ENCODE measurements around the gene SLC12A7.

The SLC12A7 gene

GRCh38 chr5:1077491-1078020 is 34.3 kb downstream of the SLC12A7 start:
- no peak for DNase-seq (ENCODE audit: low read depth in 2 of 2)

GRCh38 chr5:1077026-1077425 is 34.8 kb downstream of the SLC12A7 start:
- no peak for DNase-seq (ENCODE audit: low read depth in 2 of 2)

DNA sequence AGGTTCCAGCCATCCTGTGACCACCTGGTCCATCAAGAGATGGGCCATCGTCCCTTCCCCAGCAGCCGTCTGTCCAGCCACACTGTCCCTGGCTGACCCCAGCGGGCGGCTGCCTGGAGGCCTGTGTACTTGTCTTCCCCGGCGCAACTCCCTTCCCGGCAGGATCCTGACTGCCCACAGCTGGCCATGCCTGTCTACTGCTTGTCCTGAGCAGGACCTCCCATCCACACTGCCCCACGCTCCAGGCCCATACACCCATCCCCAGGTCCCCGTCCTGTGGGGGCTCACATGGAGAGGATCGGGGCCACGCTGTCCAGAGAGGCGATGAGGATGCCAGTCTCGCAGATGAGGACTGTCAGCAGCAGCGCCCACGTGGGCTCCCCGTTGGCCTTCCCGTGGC is 35.5 kb downstream of the SLC12A7 start:
- DNase-seq (ENCODE audit: low read depth in 2 of 2) = no peak

DNA sequence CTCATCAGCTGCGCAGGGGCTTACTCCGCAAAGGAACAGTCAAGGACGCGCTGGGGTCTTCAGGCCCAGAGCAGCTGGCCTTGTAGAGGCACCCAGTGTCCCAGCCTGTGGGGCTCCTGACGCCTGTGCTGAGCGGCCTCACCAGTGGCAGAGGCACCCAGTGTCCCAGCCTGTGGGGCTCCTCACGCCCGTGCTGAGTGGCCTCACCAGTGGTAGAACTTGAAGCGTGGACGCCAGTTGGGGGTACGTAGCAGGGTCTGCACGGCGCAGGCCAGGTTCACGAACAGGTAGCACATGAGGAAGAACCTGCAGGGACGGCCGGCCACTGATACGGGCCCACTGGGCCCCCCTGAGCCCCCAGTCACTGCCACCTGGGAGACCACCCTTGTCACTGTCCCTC is 35.9 kb downstream of the SLC12A7 start:
- DNase-seq (ENCODE audit: low read depth in 2 of 2) = no peak

GRCh38 chr5:1075555-1075881 is 36.3 kb downstream of the SLC12A7 start:
- DNase-seq (ENCODE audit: low read depth in 2 of 2) = no peak

- DNase-seq (ENCODE audit: low read depth in 2 of 2) = no peak
Observed at GRCh38 chr5:1074816-1075554, 36.9 kb downstream of the SLC12A7 start.

DNA sequence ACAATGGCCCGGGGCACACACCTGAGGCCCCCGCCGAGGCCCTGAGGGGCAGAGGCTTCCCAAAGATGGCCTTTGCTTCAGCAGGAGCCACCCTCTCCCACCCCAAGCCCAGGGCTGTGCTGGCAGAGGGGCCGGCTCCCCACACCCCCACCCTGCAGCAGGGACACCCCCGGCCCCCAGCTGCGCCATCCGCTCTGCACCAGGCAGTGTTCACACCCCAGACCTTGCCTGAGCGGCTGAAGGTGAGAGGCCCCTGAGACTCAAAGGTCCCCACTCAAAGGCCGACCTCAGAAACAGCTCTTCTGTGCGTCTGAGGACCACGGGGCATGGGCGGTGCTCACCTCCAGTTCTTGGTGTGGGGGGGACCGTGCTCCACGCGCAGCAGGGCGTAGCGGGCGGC is 37.6 kb downstream of the SLC12A7 start:
- no peak for DNase-seq (ENCODE audit: low read depth in 2 of 2)

GRCh38 chr5:1073239-1074102 is 38.4 kb downstream of the SLC12A7 start:
- DNase-seq (ENCODE audit: low read depth in 2 of 2) = no peak

DNA sequence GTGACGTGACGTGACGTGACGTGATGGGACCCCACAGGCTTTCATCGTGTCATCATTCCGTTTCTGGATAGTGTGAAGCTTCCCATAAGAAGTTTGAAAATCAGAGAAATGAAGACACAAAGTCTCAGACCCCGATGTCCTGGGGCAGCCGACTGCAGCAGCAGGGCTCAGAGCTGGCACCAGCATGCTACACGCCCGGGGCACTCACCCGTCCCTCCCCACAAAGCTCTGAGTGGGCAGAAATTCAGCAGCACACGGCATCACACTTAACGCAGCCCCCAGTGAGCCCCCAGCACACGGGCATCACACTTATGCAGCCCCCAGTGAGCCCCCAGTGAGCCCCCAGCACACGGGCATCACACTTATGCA is 42.2 kb downstream of the SLC12A7 start:
- no peak for DNase-seq (ENCODE audit: low read depth in 2 of 2)

DNA sequence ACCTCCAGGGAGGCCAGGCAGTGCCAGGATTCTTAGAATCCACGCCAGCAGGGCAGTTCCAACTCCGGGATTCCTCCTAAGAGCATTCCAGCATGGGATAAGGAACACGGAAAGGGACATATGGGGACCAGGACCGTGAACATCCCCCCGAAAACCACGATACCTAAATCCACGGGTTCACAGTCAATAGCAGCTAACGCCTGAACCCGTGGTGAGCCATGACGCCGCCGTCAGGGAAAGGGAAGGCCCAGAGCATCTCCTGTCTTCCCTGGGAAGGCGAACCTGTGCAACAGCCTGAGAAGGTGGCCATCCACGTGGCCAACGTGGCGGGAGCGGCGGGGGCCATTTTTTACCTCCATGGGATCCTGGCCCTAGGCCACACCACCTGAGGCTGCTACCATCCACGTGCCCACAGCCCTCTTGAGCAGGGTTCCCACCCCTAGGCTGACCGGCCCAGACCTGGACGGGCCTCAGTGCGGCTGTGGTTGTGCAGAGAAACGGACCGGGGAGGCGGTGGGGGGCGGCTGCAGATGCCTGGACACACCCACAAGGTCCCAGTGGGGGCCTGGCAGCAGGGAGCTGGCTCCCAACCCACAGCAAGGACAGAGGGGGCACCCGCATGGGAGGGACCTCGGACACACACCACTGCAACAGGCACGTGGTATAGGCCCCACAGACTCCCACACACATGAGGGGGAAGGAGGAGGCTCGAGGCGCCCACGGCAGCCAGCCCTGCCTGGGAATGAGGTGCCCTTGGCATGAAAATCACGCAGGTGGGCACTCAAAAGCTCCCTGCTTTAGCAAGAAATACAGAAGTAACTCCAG is 42.8 kb downstream of the SLC12A7 start:
- no peak for DNase-seq (ENCODE audit: low read depth in 2 of 2)

- no peak for DNase-seq (ENCODE audit: low read depth in 2 of 2)
Observed at GRCh38 chr5:1068204-1068894, 43.5 kb downstream of the SLC12A7 start.

DNA sequence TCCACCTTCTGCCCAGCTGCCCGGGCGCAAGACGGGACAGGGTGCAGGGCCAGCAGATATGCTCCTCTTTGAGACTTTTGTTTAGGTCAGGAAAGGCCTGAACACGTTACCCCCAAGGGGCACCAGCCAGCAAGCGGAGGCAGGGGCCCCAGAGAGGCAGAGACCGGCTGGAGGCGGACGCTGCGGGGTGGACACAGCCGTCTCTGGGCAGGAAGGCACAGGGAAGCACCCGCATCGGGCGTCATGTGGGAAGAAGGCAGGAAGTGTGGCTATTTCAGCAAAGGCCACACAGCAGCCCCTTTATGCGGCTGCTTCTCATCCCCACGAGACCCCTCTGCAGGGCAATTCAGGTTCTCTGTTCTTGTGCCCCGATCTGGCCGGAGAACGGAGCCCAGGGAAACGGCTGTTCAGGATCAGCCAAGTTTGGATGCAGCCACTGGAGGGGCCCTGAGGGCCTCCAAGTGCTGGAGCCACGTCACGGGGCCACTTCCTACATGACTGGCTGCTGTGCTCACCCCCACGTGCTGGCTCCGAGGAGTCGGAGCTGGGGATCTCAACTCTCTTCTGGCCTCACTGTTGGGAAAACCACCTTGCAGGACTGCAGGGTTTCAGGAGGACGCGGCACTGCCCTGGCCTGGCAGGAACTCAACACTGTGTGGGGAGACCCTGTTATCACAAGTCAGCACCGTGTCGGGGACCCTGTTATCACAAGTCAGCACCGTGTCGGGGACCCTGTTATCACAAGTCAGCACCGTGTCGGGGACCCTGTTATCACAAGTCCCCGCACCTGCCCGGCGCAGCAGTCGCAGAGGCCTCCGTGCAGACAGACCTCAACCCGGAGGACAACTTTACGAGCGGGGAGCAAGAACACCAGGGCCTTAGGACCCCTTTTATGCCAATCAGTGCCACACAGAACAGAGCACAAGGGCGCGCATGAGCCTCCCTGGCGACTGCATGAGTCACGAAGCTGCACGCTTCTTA is 44.4 kb downstream of the SLC12A7 start:
- DNase-seq (ENCODE audit: low read depth in 2 of 2) = no peak

DNA sequence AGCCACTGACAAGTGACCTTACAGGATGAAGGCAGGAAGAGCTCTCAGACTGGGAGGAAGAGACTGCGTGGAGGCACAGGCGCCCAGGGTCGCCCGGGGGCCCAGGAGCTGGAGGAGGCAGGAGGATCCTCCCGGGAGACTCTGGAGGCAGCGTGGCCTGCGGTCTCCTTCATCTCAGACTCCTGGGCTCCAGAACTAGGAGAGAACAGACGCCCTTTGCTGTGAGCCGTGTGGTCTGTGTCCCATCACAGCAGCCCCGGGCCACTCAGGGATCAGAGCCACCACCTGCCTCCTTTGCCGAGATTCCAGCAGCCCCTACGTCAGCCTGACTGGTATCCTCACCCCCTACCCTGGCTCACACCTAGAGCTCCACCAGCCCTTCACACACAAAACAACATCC is 45.2 kb downstream of the SLC12A7 start:
- DNase-seq (ENCODE audit: low read depth in 2 of 2) = no peak

- no peak for DNase-seq (ENCODE audit: low read depth in 2 of 2)
Observed at GRCh38 chr5:1065891-1066650, 45.8 kb downstream of the SLC12A7 start.

DNA sequence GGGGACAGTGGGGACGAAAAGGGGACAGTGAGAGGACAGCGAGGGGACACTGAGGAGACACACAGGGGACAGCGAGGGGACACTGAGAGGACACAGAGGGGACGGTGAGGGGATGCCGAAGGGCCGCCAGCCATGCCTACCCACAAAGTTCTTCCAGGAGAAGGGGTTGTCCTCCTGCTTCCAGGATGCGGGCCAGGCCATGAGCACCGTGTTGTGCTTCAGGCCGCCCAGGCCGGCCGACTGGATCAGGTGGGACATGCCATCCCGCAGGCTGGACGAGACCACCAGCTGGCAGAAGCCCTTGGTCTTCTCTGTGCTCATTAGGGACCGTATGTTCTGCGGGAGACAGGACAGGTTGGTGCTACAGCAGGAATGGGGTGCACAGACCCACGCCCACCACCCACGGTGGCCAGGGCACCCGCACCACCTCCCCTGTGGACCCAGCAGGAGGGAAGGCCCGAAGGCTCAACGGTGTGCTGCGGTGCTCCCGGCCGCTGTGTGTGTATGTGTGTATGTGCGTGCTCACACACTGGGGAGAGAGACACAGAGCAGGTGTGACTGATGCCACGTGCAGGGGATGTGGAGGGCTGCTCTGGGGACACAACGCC is 46.6 kb downstream of the SLC12A7 start:
- no peak for DNase-seq (ENCODE audit: low read depth in 2 of 2)

DNA sequence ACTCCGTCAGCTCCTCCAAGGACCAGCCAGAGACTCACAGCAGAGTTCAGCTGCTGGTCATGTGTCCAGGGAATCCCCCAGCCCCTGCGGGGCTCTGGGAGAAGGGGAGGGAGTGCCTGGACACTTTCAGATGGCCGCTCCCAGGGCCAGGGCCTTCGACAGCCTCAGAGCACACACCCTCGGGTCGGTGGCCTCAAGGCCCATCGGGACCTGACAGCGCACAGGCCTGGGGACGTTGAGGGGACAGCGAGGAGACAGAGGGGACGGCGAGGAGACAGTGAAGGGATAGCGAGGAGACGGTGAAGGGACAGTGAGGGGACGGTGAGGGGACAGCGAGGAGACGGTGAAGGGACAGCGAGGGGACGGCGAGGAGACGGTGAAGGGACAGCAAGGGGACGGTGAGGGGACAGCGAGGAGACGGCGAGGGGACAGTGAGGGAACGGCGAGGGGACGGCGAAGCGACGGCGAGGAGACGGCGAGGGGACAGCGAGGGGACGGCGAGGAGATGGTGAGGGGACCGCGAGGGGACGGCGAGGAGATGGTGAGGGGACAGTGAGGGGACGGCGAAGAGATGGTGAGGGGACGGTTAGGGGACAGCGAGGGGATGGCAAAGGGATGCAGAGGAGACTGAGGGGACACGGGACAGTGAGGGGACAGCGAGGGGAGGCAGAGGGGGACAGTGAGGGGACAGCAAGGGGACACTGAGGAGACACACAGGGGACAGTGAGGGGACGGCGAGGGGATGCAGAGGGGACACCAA is 47.3 kb downstream of the SLC12A7 start:
- no peak for DNase-seq (ENCODE audit: low read depth in 2 of 2)

- no peak for DNase-seq (ENCODE audit: low read depth in 2 of 2)
Observed at GRCh38 chr5:1063661-1064382, 48.0 kb downstream of the SLC12A7 start.
